Ramos (cell line): ENCODE data around the gene TRIM60.
"Not testable (repeated sequence)": the region's sequence is repeated elsewhere in the genome, so short reads cannot be mapped to it uniquely, and the experiment has no call there.

ENCODE experiments used
- in situ Hi-C: fragments of 300-500 bp; cut with MboI; formaldehyde crosslinking; loops from one replicate; pipeline ENCODE4 v1.14.3; 2022; ENCODE audit warnings: low sequenced_read_pairs; ENCODE audit not compliant: unreplicated experiment

The TRIM60 gene

GRCh38 chr4:165048170-165048569 lies 16.4 kb downstream of the TRIM60 start:
- in situ Hi-C loops: no loop called here

DNA sequence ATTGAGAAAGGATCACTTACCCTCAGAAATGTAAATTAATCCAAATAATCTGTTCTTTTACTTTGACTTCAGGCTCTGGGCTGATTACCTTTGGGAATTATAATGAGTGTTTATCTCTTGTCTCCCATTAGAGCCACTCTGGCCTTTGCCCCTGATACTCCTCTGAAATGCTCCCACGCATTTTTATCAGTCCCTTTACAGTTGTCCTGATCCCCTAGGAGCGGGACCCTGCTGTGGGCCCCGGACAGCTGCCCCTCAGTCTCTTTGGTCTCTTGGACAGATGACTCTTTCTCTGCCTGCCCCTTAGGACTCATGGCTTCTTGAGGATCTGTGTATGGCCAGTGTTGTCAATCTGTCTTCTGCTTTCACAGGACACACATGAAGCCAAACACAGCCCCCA lies 20.8 kb downstream of the TRIM60 start:
- in situ Hi-C loops: no loop called here

DNA sequence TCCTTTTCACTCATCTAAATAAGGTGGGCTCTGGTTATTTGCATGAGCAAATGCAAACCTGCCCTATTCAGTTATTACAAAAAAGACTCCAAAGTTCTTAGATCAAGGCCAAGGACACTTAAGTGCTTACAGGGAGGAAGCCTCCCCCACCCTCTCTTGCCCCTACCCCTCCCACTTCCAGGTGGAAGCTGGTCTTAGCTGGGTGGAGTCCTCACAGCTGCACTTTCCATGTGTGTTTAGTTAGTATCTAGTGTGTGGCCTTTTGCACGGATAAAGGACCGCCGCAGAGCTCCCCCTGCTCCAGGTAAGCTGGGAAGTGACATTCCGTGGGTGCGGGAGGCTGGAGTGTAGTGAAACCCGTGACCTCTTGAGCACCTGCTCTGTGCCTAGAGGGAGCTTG lies 21.8 kb downstream of the TRIM60 start, which contains the start of gene TRIM75:
Gene TRIM75, plus strand, starts transcription at position 222 of the 400 bp plus-strand sequence. CDS start 5,282 bp downstream, outside the sequence.
- in situ Hi-C loops: no loop called here

- in situ Hi-C loops: no loop called here
Observed at GRCh38 chr4:165055601-165056000, 23.8 kb downstream of the TRIM60 start.

GRCh38 chr4:165058666-165059065 lies 26.9 kb downstream of the TRIM60 start:
- in situ Hi-C loops: no loop called here

- in situ Hi-C loops: no loop called here
Observed at GRCh38 chr4:165059386-165059785, 27.6 kb downstream of the TRIM60 start.

GRCh38 chr4:165060938-165061337 lies 29.1 kb downstream of the TRIM60 start:
- in situ Hi-C loops: no loop called here

GRCh38 chr4:165070560-165070959 lies 38.8 kb downstream of the TRIM60 start:
- in situ Hi-C loops: no loop called here

- in situ Hi-C loops: not testable (repeated sequence)
Observed at GRCh38 chr4:165073346-165073745, 41.5 kb downstream of the TRIM60 start.

- in situ Hi-C loops: no loop called here
Observed at GRCh38 chr4:165077034-165077578, 45.3 kb downstream of the TRIM60 start.

DNA sequence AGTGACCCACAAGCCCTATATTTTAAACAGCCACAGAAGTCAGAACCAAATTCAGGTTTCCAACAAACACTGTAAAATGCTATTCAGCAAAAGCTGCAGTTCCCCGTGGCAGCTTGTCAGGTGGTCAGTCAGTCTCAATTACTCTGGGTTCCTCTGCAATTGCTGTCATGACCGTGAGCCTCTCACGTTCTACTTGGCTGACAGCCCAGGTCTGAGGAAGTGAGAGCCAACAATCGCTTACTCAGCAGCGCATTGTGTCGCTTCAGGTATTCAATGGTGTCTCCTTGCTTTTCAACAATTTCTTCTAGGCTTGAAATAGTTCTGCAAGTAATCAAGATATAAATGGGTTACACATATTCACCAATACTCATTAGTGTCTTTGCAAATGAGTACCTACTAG lies 47.7 kb downstream of the TRIM60 start:
- in situ Hi-C loops: no loop called here

- in situ Hi-C loops: not testable (repeated sequence)
Observed at GRCh38 chr4:165084787-165085186, 53.0 kb downstream of the TRIM60 start.

DNA sequence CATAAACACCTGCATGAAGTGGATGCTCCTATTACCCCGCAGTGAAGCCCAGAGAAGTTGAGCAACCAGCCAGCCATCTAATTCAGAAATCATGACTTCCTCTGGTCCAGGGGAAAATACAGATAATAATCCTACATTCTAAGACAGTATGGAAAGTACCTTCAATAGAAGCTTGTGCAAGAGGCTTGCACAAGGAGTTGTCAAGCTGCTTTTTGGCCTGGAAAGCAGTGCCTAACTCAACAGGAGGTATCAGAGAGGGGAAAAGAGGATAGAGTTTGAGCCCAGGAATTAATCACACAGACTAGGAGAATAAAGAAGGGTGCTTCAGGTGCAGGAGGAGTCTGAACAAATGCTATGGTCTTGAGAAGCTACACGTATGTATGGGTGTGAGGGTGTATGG lies 54.1 kb downstream of the TRIM60 start:
- in situ Hi-C loops: no loop called here

GRCh38 chr4:165088366-165088765 lies 56.6 kb downstream of the TRIM60 start:
- in situ Hi-C loops: no loop called here
